NCI-H2081 (cell line): ENCODE measurements around the gene PSMA5.
"Not testable (repeated sequence)": the region's sequence is repeated elsewhere in the genome, so short reads cannot be mapped to it uniquely, and the experiment has no call there.

Source experiments
- DNase-seq, 2 experiments: peaks; one replicate each; lab custom pipeline; 2025; lab: John Stamatoyannopoulos, UW

PSMA5 gene

GRCh38 chr1:109432336-109432735 lies 6.1 kb upstream of the PSMA5 start:
- no peak for DNase-seq

- DNase-seq, result no peak
Observed at GRCh38 chr1:109427171-109427467, 871 bp upstream of the PSMA5 start.

GRCh38 chr1:109425391-109426280 lies 612 bp downstream of the PSMA5 start:
- no peak for DNase-seq

GRCh38 chr1:109423498-109423897 lies 2.8 kb downstream of the PSMA5 start:
- no peak for DNase-seq

GRCh38 chr1:109412551-109412950 lies 13.7 kb downstream of the PSMA5 start:
- no peak for DNase-seq

- DNase-seq, result no peak
Observed at GRCh38 chr1:109404838-109405237, 21.4 kb downstream of the PSMA5 start.

GRCh38 chr1:109402025-109402424 lies 24.2 kb downstream of the PSMA5 start:
- DNase-seq, result no peak

- no peak for DNase-seq
Observed at GRCh38 chr1:109400035-109400655, 26.1 kb downstream of the PSMA5 start.

GRCh38 chr1:109399326-109399957 lies 26.8 kb downstream of the PSMA5 start:
- DNase-seq, result peak; percentile 66 to 68

GRCh38 chr1:109398343-109399225 lies 27.7 kb downstream of the PSMA5 start:
- no peak for DNase-seq

GRCh38 chr1:109397581-109398342 lies 28.5 kb downstream of the PSMA5 start, which contains the start of gene SORT1:
TSS of gene SORT1 (minus strand) at chr1:109397918. CDS start at chr1:109397892, 26 bp downstream.
- peak; percentile 87 to 92 for DNase-seq

GRCh38 chr1:109396871-109397580 lies 29.2 kb downstream of the PSMA5 start:
- DNase-seq, result no peak

GRCh38 chr1:109396513-109396839 lies 29.8 kb downstream of the PSMA5 start:
- DNase-seq, result no peak

GRCh38 chr1:109395602-109396512 lies 30.4 kb downstream of the PSMA5 start:
- DNase-seq, result no peak

- DNase-seq, result not testable (repeated sequence)
Observed at GRCh38 chr1:109395282-109395599, 31.0 kb downstream of the PSMA5 start.

GRCh38 chr1:109394591-109395281 lies 31.5 kb downstream of the PSMA5 start:
- no peak for DNase-seq

- DNase-seq, result no peak
Observed at GRCh38 chr1:109393617-109394233, 32.5 kb downstream of the PSMA5 start.

GRCh38 chr1:109392788-109393616 lies 33.2 kb downstream of the PSMA5 start:
- DNase-seq, result no peak
